Keratinocyte (primary cell): Measurements from ENCODE around the gene ZRANB1. TPM values are rescaled to one million over a fixed set of nuclear protein-coding genes. Genes with fewer than 3 reads are reported as not detected.

Experiments used
- DNase-seq: peaks from one replicate; pipeline ENCODE4 v3.0.0-alpha.2; 2011; ENCODE audit warnings: low read depth, missing footprints, low spot score
- FAIRE-seq: peaks from 2 replicates; lab custom pipeline; 2011; peaks lifted over from hg19 to GRCh38; lab: Jason Lieb, UNC
- H2AFZ ChIP-seq: 2 replicates; pipeline ENCODE4 v1.6.0; 2012; ENCODE audit warnings: low read length, control low read depth, inconsistent platforms; ENCODE audit not compliant: control insufficient read depth
- H3K27ac ChIP-seq: 2 replicates; pipeline ENCODE4 v1.5.1; 2011; ENCODE audit warnings: low read length; ENCODE audit not compliant: control insufficient read depth, insufficient read depth
- H3K27me3 ChIP-seq: 3 replicates; pipeline ENCODE4 v1.6.0; 2011; ENCODE audit warnings: low read length; ENCODE audit not compliant: control insufficient read depth, insufficient read depth; ENCODE audit errors: extremely low read depth
- H3K36me3 ChIP-seq, 2 experiments: 2 replicates in 1 of 2; 3 replicates in 1 of 2; pipeline ENCODE4 v1.5.1; 2011; ENCODE audit warnings: low read length in 2 of 2, mild to moderate bottlenecking in 1 of 2; ENCODE audit not compliant: control insufficient read depth in 2 of 2, insufficient read depth in 2 of 2; ENCODE audit errors: extremely low read depth in 1 of 2
- H3K4me1 ChIP-seq: 3 replicates; pipeline ENCODE4 v1.5.1; 2011; ENCODE audit warnings: low read length; ENCODE audit not compliant: control insufficient read depth, insufficient read depth; ENCODE audit errors: extremely low read depth
- H3K4me2 ChIP-seq: 3 replicates; pipeline ENCODE4 v1.6.0; 2011; ENCODE audit warnings: low read depth, low read length; ENCODE audit not compliant: control insufficient read depth, insufficient read depth; ENCODE audit errors: extremely low read depth
- H3K4me3 ChIP-seq, 3 experiments: fragments of 200-600 bp in 1 of 3; sonication (generic) in 1 of 3; 2 replicates in 2 of 3; 3 replicates in 1 of 3; pipeline ENCODE4 v1.5.1; 2011 to 2016; ENCODE audit warnings: low read length in 3 of 3, mild to moderate bottlenecking in 3 of 3, control low read depth in 2 of 3, inconsistent platforms in 1 of 3, low read depth in 1 of 3, mixed read lengths in 1 of 3, mixed run types in 1 of 3, moderate library complexity in 1 of 3; ENCODE audit not compliant: control insufficient read depth in 2 of 3, insufficient read depth in 2 of 3; ENCODE audit errors: extremely low read depth in 1 of 3
- H3K79me2 ChIP-seq: 2 replicates; pipeline ENCODE4 v1.6.0; 2012; ENCODE audit warnings: low read length; ENCODE audit not compliant: control insufficient read depth, insufficient read depth
- H3K9ac ChIP-seq: 3 replicates; pipeline ENCODE4 v1.6.0; 2011; ENCODE audit warnings: low read length; ENCODE audit not compliant: control insufficient read depth, insufficient read depth; ENCODE audit errors: extremely low read depth
- H3K9me1 ChIP-seq: 3 replicates; pipeline ENCODE4 v1.6.0; 2011; ENCODE audit warnings: low read length; ENCODE audit not compliant: control insufficient read depth, insufficient read depth; ENCODE audit errors: extremely low read depth
- H3K9me3 ChIP-seq: 2 replicates; pipeline ENCODE4 v1.5.1; 2012; ENCODE audit warnings: low read depth, low read length; ENCODE audit not compliant: control insufficient read depth
- H4K20me1 ChIP-seq: 3 replicates; pipeline ENCODE4 v1.6.0; 2011; ENCODE audit warnings: low read length; ENCODE audit not compliant: control insufficient read depth, insufficient read depth; ENCODE audit errors: extremely low read depth
- EZH2 ChIP-seq: IDR thresholded peaks from one replicate; pipeline ENCODE4 v1.6.1; 2012; ENCODE audit warnings: inconsistent platforms, mild to moderate bottlenecking, low read length, moderate library complexity
- dilution Hi-C: fragments of 300-500 bp; cut with MboI; formaldehyde crosslinking; loops from one replicate; pipeline ENCODE4 v1.7.0; 2020; ENCODE audit warnings: low sequenced_read_pairs; ENCODE audit not compliant: extremely low pct_ligation_motif_present
- polyA plus RNA-seq, 5 experiments: library from polyadenylated mRNA; depleted of rRNA in 3 of 5; stranded (reverse) in 3 of 5; stranded (forward) in 1 of 5; unstranded in 1 of 5; fragments of >200 nt; gene quantifications; 1 replicate in 1 of 5; 2 replicates in 3 of 5; 3 replicates in 1 of 5; pipeline versions ENCODE4 v1.2.1 to v1.2.3, GENCODE V29; 2011 to 2012; ENCODE audit warnings: missing spikeins in 2 of 5, low read depth in 1 of 5, low replicate concordance in 1 of 5
- TF ChIP-seq, protein P1 (sequence below), 3 experiments: IDR thresholded peaks in 1 of 3; conservative IDR thresholded peaks in 1 of 3; optimal IDR thresholded peaks in 1 of 3; 2 replicates in 2 of 3; 3 replicates in 1 of 3; pipeline versions ENCODE3 to v1.5.1; 2011; ENCODE audit warnings: low read length in 3 of 3, mild to moderate bottlenecking in 3 of 3, moderate library complexity in 2 of 3, control low read depth in 1 of 3, inconsistent platforms in 1 of 3; ENCODE audit not compliant: insufficient read depth in 2 of 3; ENCODE audit errors: extremely low read depth in 1 of 3

ZRANB1 gene
- polyA plus RNA-seq, 1 donor (not counting 4 experiments of a cell fraction or from before 2014, with no cell fraction given), result 9.3 TPM

DNA sequence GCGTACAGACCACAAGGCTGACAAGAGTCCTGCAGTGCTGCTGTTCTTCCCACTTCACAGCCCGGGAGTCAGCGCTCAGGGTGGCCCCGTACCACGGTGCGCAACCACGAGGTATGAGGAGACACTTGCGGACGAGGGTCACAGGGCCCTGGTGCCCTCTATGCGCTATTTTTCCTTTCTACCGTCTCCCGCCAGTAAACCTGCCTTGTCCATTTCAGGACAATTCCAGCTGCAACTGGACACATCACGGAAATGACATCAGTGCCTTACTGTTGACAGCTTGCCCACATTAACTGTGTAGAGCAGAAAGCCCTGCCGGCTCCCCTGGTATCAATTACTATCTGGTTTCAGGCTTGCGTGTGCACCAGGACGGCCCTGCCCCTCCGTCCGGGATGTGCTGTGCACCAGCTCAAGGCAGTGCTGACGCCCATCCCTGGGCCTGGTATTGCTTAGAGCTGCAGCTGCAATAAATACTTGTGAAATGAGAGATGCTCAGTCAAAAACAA is 65.1 kb downstream of the ZRANB1 start:
- Histone ChIP-seq H3K79me2 (peaks cover 70% of the 10 kb centered on the region), H3K27me3 (no peaks in the 10 kb centered on the region), H3K4me3 (no peak overlapping the region), H3K36me3 (peaks cover 28 to 30% of the 10 kb centered on the region in 2 experiments), H3K9me1 (peaks cover 3% of the 10 kb centered on the region), H3K4me2 (no peak overlapping the region), H3K9ac (no peak overlapping the region), H3K27ac (no peak overlapping the region), H2AFZ (no peak overlapping the region), H3K9me3 (no peaks in the 10 kb centered on the region), H3K4me1 (peaks cover 27% of the 10 kb centered on the region), H4K20me1 (peaks cover 15% of the 10 kb centered on the region)
- dilution Hi-C loops, result no loop called here
- DNase-seq (no peak), FAIRE-seq (no peak)
- TF ChIP-seq EZH2, result no peak
- TF ChIP-seq, protein P1, sequence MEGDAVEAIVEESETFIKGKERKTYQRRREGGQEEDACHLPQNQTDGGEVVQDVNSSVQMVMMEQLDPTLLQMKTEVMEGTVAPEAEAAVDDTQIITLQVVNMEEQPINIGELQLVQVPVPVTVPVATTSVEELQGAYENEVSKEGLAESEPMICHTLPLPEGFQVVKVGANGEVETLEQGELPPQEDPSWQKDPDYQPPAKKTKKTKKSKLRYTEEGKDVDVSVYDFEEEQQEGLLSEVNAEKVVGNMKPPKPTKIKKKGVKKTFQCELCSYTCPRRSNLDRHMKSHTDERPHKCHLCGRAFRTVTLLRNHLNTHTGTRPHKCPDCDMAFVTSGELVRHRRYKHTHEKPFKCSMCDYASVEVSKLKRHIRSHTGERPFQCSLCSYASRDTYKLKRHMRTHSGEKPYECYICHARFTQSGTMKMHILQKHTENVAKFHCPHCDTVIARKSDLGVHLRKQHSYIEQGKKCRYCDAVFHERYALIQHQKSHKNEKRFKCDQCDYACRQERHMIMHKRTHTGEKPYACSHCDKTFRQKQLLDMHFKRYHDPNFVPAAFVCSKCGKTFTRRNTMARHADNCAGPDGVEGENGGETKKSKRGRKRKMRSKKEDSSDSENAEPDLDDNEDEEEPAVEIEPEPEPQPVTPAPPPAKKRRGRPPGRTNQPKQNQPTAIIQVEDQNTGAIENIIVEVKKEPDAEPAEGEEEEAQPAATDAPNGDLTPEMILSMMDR (optimal IDR thresholded peaks at IDR 0.05 in 1 of 3, IDR thresholded peaks at IDR 0.05 in 1 of 3, conservative IDR thresholded peaks at IDR 0.05 in 1 of 3; ENCODE audit: extremely low read depth in 1 of 3, insufficient read depth in 2 of 3, low read length in 3 of 3), result no peak

DNA sequence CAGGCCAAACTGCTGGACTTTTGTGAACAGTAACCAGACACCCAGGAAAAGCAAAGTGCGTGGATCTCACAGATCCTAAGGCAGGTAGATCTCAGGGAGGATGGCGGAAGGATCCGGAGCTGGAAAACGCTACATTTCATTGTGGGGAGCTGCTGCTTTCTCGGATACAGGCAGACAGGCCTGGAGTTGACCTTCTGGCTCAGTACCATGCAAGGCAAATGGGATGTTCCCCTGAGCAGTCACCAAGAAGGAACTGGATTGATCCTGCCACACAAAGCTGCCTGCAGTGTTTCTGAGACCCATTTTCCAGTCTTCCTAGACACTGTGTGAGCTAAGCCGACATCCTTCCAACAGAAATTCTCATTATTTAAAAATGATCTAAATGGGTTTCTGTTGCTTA is 65.5 kb downstream of the ZRANB1 start:
- H3K4me1 ChIP-seq, result peaks cover 30% of the 10 kb centered on the region
- H2AFZ ChIP-seq, result no peak overlapping the region
- FAIRE-seq (peak; percentile 71), DNase-seq (no peak)
- peaks cover 3% of the 10 kb centered on the region for H3K9me1 ChIP-seq
- no peak overlapping the region for H3K4me2 ChIP-seq
- peaks cover 25 to 31% of the 10 kb centered on the region in 2 experiments for H3K36me3 ChIP-seq
- H3K4me3 ChIP-seq, result no peak overlapping the region
- dilution Hi-C loops, result no loop called here
- H3K27me3 ChIP-seq, result no peaks in the 10 kb centered on the region
- peaks cover 19% of the 10 kb centered on the region for H4K20me1 ChIP-seq
- H3K9ac ChIP-seq, result no peak overlapping the region
- TF ChIP-seq, protein P1 (optimal IDR thresholded peaks at IDR 0.05 in 1 of 3, IDR thresholded peaks at IDR 0.05 in 1 of 3, conservative IDR thresholded peaks at IDR 0.05 in 1 of 3; ENCODE audit: extremely low read depth in 1 of 3, insufficient read depth in 2 of 3, low read length in 3 of 3), result no peak
- no peak for TF ChIP-seq EZH2
- H3K27ac ChIP-seq, result no peak overlapping the region
- H3K9me3 ChIP-seq, result no peaks in the 10 kb centered on the region
- peaks cover 74% of the 10 kb centered on the region for H3K79me2 ChIP-seq
